K562 (cell line): ENCODE measurements around the gene TRAF5.

ENCODE experiments used
- E2F4 ChIP-seq: sonication (generic); formaldehyde crosslinking; IDR thresholded peaks from 2 replicates; pipeline ENCODE4 v1.8.0; 2022; ENCODE audit warnings: mild to moderate bottlenecking, low read depth, missing genetic modification reagents
- EP300 ChIP-seq: IDR thresholded peaks from 2 replicates; pipeline ENCODE4 v1.6.1; 2012; ENCODE audit warnings: low read length, improper control_type of control experiment
- MAFF ChIP-seq: IDR thresholded peaks from 2 replicates; pipeline ENCODE4 v1.6.1; 2012; ENCODE audit warnings: low read length, improper control_type of control experiment
- MTA3 ChIP-seq: fragments of 450-650 bp; formaldehyde crosslinking; IDR thresholded peaks from 2 replicates; pipeline ENCODE4 v1.6.1; 2017; ENCODE audit warnings: mild to moderate bottlenecking, borderline replicate concordance
- POLR2A ChIP-seq: fragments of 450-650 bp; conservative IDR thresholded peaks from 2 replicates; pipeline ENCODE4 v1.6.1; 2016
- RBBP5 ChIP-seq: fragments of 200-600 bp; sonication (generic); IDR thresholded peaks from 2 replicates; pipeline ENCODE4 v1.6.1; 2012; ENCODE audit warnings: borderline replicate concordance, mild to moderate bottlenecking, low read length, control low read depth, inconsistent platforms; ENCODE audit not compliant: insufficient read depth, poor library complexity, severe bottlenecking
- SIN3A ChIP-seq, 2 experiments: fragments of 150-350 bp in 1 of 2; IDR thresholded peaks; 2 replicates each; pipeline ENCODE4 v1.6.1; 2011 to 2016; ENCODE audit warnings: borderline replicate concordance in 2 of 2, low read depth in 2 of 2, low read length in 2 of 2, mild to moderate bottlenecking in 2 of 2, moderate library complexity in 2 of 2; ENCODE audit not compliant: control insufficient read depth in 1 of 2
- SIN3B ChIP-seq: fragments of 450-650 bp; IDR thresholded peaks from 2 replicates; pipeline ENCODE4 v1.6.1; 2017; ENCODE audit warnings: low read depth, mild to moderate bottlenecking, moderate library complexity
- SMAD3 ChIP-seq: fragments of 450-650 bp; formaldehyde crosslinking; conservative IDR thresholded peaks from 2 replicates; pipeline ENCODE4 v1.4.0; 2020; ENCODE audit warnings: mild to moderate bottlenecking
- ZKSCAN1 ChIP-seq: fragments of 150-350 bp; IDR thresholded peaks from 2 replicates; pipeline ENCODE4 v1.6.1; 2016; ENCODE audit warnings: low read depth, low read length
- ZNF764 ChIP-seq: fragments of 250-450 bp; sonication (Bioruptor Pico); IDR thresholded peaks from 2 replicates; pipeline ENCODE4 v1.4.0; 2020; ENCODE audit warnings: low read depth, mild to moderate bottlenecking, moderate library complexity

- no peak for TF ChIP-seq SIN3B
- no peak for TF ChIP-seq SIN3A (IDR thresholded peaks at IDR 0.05; ENCODE audit: borderline replicate concordance in 2 of 2, control insufficient read depth in 1 of 2, low read depth in 2 of 2, low read length in 2 of 2)
- TF ChIP-seq SMAD3 (CRISPR knock-in tag), result no peak
- TF ChIP-seq MTA3, result no peak
- TF ChIP-seq RBBP5, result peak; percentile 9
- TF ChIP-seq ZNF764 (CRISPR knock-in tag), result no peak
- TF ChIP-seq MAFF, result no peak
- TF ChIP-seq E2F4, result no peak
- TF ChIP-seq ZKSCAN1, result no peak
- no peak for TF ChIP-seq EP300
- TF ChIP-seq POLR2A, result no peak
These were observed 3.8 kb downstream of the TRAF5 start for GRCh38 chr1:211330282-211330936.
